ENCODE measurements around the gene TP53RK.
"Not testable (repeated sequence)": the region's sequence is repeated elsewhere in the genome, so short reads cannot be mapped to it uniquely, and the experiment has no call there.

TP53RK gene

GRCh38 chr20:46682063-46682821 lies 7.0 kb downstream of the TP53RK start:
- no peak for DNase-seq

- DNase-seq = peak; percentile 22
These were observed 8.0 kb downstream of the TP53RK start for GRCh38 chr20:46681032-46681854.

- no peak for DNase-seq
These were observed 8.6 kb downstream of the TP53RK start for GRCh38 chr20:46680684-46681031.

- DNase-seq = no peak
These were observed 10.7 kb downstream of the TP53RK start for GRCh38 chr20:46678516-46678915.

- no peak for DNase-seq
These were observed 11.6 kb downstream of the TP53RK start for GRCh38 chr20:46677608-46678007.

- DNase-seq = not testable (repeated sequence)
These were observed 12.5 kb downstream of the TP53RK start for GRCh38 chr20:46676649-46677316.

- no peak for DNase-seq
These were observed 14.8 kb downstream of the TP53RK start for GRCh38 chr20:46674253-46675083.

- no peak for DNase-seq
These were observed 15.6 kb downstream of the TP53RK start for GRCh38 chr20:46673394-46674252.

- DNase-seq = no peak
These were observed 16.6 kb downstream of the TP53RK start for GRCh38 chr20:46672543-46673148.

GRCh38 chr20:46671866-46672542 lies 17.2 kb downstream of the TP53RK start:
- no peak for DNase-seq

- no peak for DNase-seq
These were observed 18.4 kb downstream of the TP53RK start for GRCh38 chr20:46670585-46671584.

- no peak for DNase-seq
These were observed 19.0 kb downstream of the TP53RK start for GRCh38 chr20:46670228-46670584.

GRCh38 chr20:46666818-46667515 lies 22.3 kb downstream of the TP53RK start:
- no peak for DNase-seq

- no peak for DNase-seq
These were observed 22.9 kb downstream of the TP53RK start for GRCh38 chr20:46666306-46666705.

GRCh38 chr20:46665602-46666001 lies 23.6 kb downstream of the TP53RK start:
- DNase-seq = no peak

GRCh38 chr20:46663531-46663930 lies 25.7 kb downstream of the TP53RK start:
- DNase-seq = no peak

GRCh38 chr20:46661659-46662058 lies 27.6 kb downstream of the TP53RK start:
- DNase-seq = no peak

GRCh38 chr20:46660487-46660886 lies 28.8 kb downstream of the TP53RK start:
- DNase-seq = no peak

- no peak for DNase-seq
These were observed 31.6 kb downstream of the TP53RK start for GRCh38 chr20:46657618-46658017.
